ENCODE measurements around the gene SCARB1.

SCARB1 gene

GRCh38 chr12:124737040-124737419 is 126.6 kb downstream of the SCARB1 start (continued):
- TF ChIP-seq ZBTB11 (tag by site-specific recombination; conservative IDR thresholded peaks at IDR 0.05; ENCODE audit: low read depth) (no peak), ZNF423 (tag by site-specific recombination; IDR thresholded peaks at IDR 0.05) (no peak)

GRCh38 chr12:124736115-124737039 is 127.3 kb downstream of the SCARB1 start:
- no peaks in the 10 kb centered on the region for H3K4me1 ChIP-seq (ENCODE audit: control insufficient read depth, insufficient read depth, low read length)
- peak; percentile 70 for TF ChIP-seq GLIS1 (tag by site-specific recombination; IDR thresholded peaks at IDR 0.05)
- no peak for TF ChIP-seq ZNF221 (tag by site-specific recombination; IDR thresholded peaks at IDR 0.05; ENCODE audit: borderline replicate concordance)
- TF ChIP-seq ZNF19 (tag by site-specific recombination; IDR thresholded peaks at IDR 0.05; ENCODE audit: low read depth) = no peak
- peak; percentile 99 for TF ChIP-seq ZFHX2 (tag by site-specific recombination; conservative IDR thresholded peaks at IDR 0.05)
- TF ChIP-seq ZNF768 (tag by site-specific recombination; IDR thresholded peaks at IDR 0.05) = no peak
- peak; percentile 97 for TF ChIP-seq EGR2 (tag by site-specific recombination; IDR thresholded peaks at IDR 0.05; ENCODE audit: low read depth)
- TF ChIP-seq SCRT2 (tag by site-specific recombination; IDR thresholded peaks at IDR 0.05) = no peak
- no peak for TF ChIP-seq ZNF423 (tag by site-specific recombination; IDR thresholded peaks at IDR 0.05)
- no peak for TF ChIP-seq ZNF530 (tag by site-specific recombination; IDR thresholded peaks at IDR 0.05; ENCODE audit: low read depth)
- POLR2A ChIA-PET = no interaction called here
- CTCF ChIA-PET = interaction anchor here (0.6 to 1.4 kb wide), 2 partner anchors 15 to 30 kb away, joined by 4 read pairs; no protein-coding TSS in a partner anchor
- H3K9me3 ChIP-seq (ENCODE audit: control insufficient read depth, insufficient read depth, low read depth, low read length) = no peaks in the 10 kb centered on the region
- no peak overlapping the region for H3K27ac ChIP-seq (ENCODE audit: extremely low read depth, low read depth, low read length)
- H3K4me3 ChIP-seq (ENCODE audit: low read depth, low read length) = no peak overlapping the region
- no peaks in the 10 kb centered on the region for H3K36me3 ChIP-seq (ENCODE audit: control insufficient read depth in 2 of 2, insufficient read depth in 1 of 2, low read length in 2 of 2)

- Histone ChIP-seq H3K4me3 (ENCODE audit: low read depth, low read length) (no peak overlapping the region), H3K27ac (ENCODE audit: extremely low read depth, low read depth, low read length) (no peak overlapping the region), H3K36me3 (ENCODE audit: control insufficient read depth in 2 of 2, insufficient read depth in 1 of 2, low read length in 2 of 2) (no peaks in the 10 kb centered on the region), H3K4me1 (ENCODE audit: control insufficient read depth, insufficient read depth, low read length) (no peaks in the 10 kb centered on the region), H3K9me3 (ENCODE audit: control insufficient read depth, insufficient read depth, low read depth, low read length) (no peaks in the 10 kb centered on the region)
- ChIA-PET POLR2A (no interaction called here), CTCF (interaction anchor here (1.2 kb wide), 1 partner anchor 15 kb away, joined by 4 read pairs; no protein-coding TSS in a partner anchor)
- TF ChIP-seq ZNF302 (tag by site-specific recombination; IDR thresholded peaks at IDR 0.05; ENCODE audit: low read depth) = no peak
- TF ChIP-seq ZNF391 (tag by site-specific recombination; IDR thresholded peaks at IDR 0.05; ENCODE audit: borderline replicate concordance, low read depth) = no peak
- 0 out of 2 replicates have a peak, but pooled peaks have one; percentile 40 for TF ChIP-seq KLF17 (tag by site-specific recombination; IDR thresholded peaks at IDR 0.05)
- TF ChIP-seq REST (tag by site-specific recombination; IDR thresholded peaks at IDR 0.05) = no peak
- no peak for TF ChIP-seq ZBTB21 (tag by site-specific recombination; IDR thresholded peaks at IDR 0.05)
- TF ChIP-seq ZNF76 (tag by site-specific recombination; IDR thresholded peaks at IDR 0.05; ENCODE audit: borderline replicate concordance, low read depth) = no peak
- TF ChIP-seq ZXDB (tag by site-specific recombination; IDR thresholded peaks at IDR 0.05) = no peak
- no peak for TF ChIP-seq ZNF449 (tag by site-specific recombination; IDR thresholded peaks at IDR 0.05)
- no peak for TF ChIP-seq ZNF184 (tag by site-specific recombination; IDR thresholded peaks at IDR 0.05)
- TF ChIP-seq ZNF776 (tag by site-specific recombination; IDR thresholded peaks at IDR 0.05; ENCODE audit: borderline replicate concordance) = no peak
- no peak for TF ChIP-seq ZNF175 (tag by site-specific recombination; IDR thresholded peaks at IDR 0.05)
- TF ChIP-seq ZNF114 (tag by site-specific recombination; IDR thresholded peaks at IDR 0.05) = no peak
Measured at GRCh38 chr12:124734224-124734788, 129.4 kb downstream of the SCARB1 start.
